Naive thymus-derived CD4-positive, alpha-beta T cell (primary cell): ENCODE measurements around the gene RAP2A. TPM values are rescaled to one million over a fixed set of nuclear protein-coding genes. Genes with fewer than 3 reads are reported as not detected.

Experiments used
- ATAC-seq: fragments of 150-1000 bp; cut with Tn5 transposase; 2 replicates; pipeline ENCODE4 v1.10.0; 2021; ENCODE audit warnings: mild to moderate bottlenecking, moderate library complexity
- CTCF ChIA-PET: fragments of 350-600 bp; sonication (Branson Sonifier 250); formaldehyde crosslinking; loops from one replicate; lab custom pipeline; 2021; ENCODE audit warnings: antibody characterized with exemption; lab: Charles Lee
- POLR2A ChIA-PET: fragments of 350-600 bp; sonication (Branson Sonifier 250); formaldehyde crosslinking; loops from one replicate; lab custom pipeline; 2021; ENCODE audit warnings: antibody characterized with exemption, inconsistent platforms; lab: Charles Lee
- DNase-seq, 9 donors: peaks; one replicate each; pipeline versions ENCODE4 v3.0.0 to v3.0.0-alpha.2; 2020 to 2022; ENCODE audit warnings: mixed read lengths in 1 of 9
- H3K27ac ChIP-seq: one replicate; pipeline ENCODE4 v1.7.0; 2013; ENCODE audit warnings: mild to moderate bottlenecking, low read depth, low read length, moderate library complexity
- H3K27me3 ChIP-seq, 2 donors: one replicate each; pipeline ENCODE4 v1.7.0; 2013; ENCODE audit warnings: low read length in 2 of 2, mild to moderate bottlenecking in 2 of 2, moderate library complexity in 2 of 2; ENCODE audit not compliant: control insufficient read depth in 2 of 2, insufficient read depth in 2 of 2
- H3K36me3 ChIP-seq, 3 experiments: 1 replicate in 2 of 3; 2 replicates in 1 of 3; pipeline ENCODE4 v1.7.0; 2013; ENCODE audit warnings: low read length in 3 of 3, mild to moderate bottlenecking in 3 of 3, moderate library complexity in 1 of 3; ENCODE audit not compliant: insufficient read depth in 3 of 3, control insufficient read depth in 2 of 3
- H3K4me1 ChIP-seq, 2 donors: one replicate each; pipeline ENCODE4 v1.7.0; 2013; ENCODE audit warnings: low read length in 2 of 2, mild to moderate bottlenecking in 2 of 2, moderate library complexity in 1 of 2; ENCODE audit not compliant: control insufficient read depth in 2 of 2, insufficient read depth in 2 of 2
- H3K4me3 ChIP-seq: 2 replicates; pipeline ENCODE4 v1.7.0; 2013; ENCODE audit warnings: mild to moderate bottlenecking, low read length
- H3K9me3 ChIP-seq, 3 experiments: 1 replicate in 2 of 3; 2 replicates in 1 of 3; pipeline ENCODE4 v1.7.0; 2013; ENCODE audit warnings: low read length in 3 of 3; ENCODE audit not compliant: control insufficient read depth in 2 of 3
- H3K27ac Mint-ChIP-seq, 9 donors: one replicate each; pipeline ENCODE4 v1.8.0; 2020 to 2022; ENCODE audit warnings: mixed read lengths in 9 of 9, mild to moderate bottlenecking in 8 of 9, moderate library complexity in 5 of 9, inconsistent platforms in 2 of 9
- H3K27me3 Mint-ChIP-seq, 5 donors: one replicate each; pipeline ENCODE4 v1.8.0; 2021 to 2022; ENCODE audit warnings: mixed read lengths in 5 of 5, mild to moderate bottlenecking in 1 of 5
- H3K36me3 Mint-ChIP-seq, 5 donors: one replicate each; pipeline ENCODE4 v1.8.0; 2020 to 2022; ENCODE audit warnings: mixed read lengths in 5 of 5, mild to moderate bottlenecking in 3 of 5, inconsistent platforms in 1 of 5
- H3K4me1 Mint-ChIP-seq, 7 donors: one replicate each; pipeline ENCODE4 v1.8.0; 2020 to 2022; ENCODE audit warnings: mixed read lengths in 7 of 7, mild to moderate bottlenecking in 3 of 7, inconsistent platforms in 1 of 7
- H3K4me3 Mint-ChIP-seq, 10 donors: one replicate each; pipeline ENCODE4 v1.8.0; 2020 to 2022; ENCODE audit warnings: mild to moderate bottlenecking in 10 of 10, mixed read lengths in 10 of 10, moderate library complexity in 6 of 10, inconsistent platforms in 2 of 10
- H3K9me3 Mint-ChIP-seq, 11 donors: one replicate each; pipeline ENCODE4 v1.8.0; 2020 to 2022; ENCODE audit warnings: mixed read lengths in 11 of 11, mild to moderate bottlenecking in 4 of 11, inconsistent platforms in 1 of 11, moderate library complexity in 1 of 11
- intact Hi-C, 2 donors: fragments of 100-400 bp; cut with micrococcal nuclease; formaldehyde crosslinking; loops; one replicate each; pipeline ENCODE4 v1.15.1; 2023
- polyA plus RNA-seq, 2 donors: library from polyadenylated mRNA; unstranded; fragments of 300-500 nt; fragmentation: Illumina TruSeq; gene quantifications; one replicate each; pipeline ENCODE4 v1.2.3, GENCODE V29; 2021
- total RNA-seq, 6 experiments: library from RNA in 5 of 6; stranded (reverse) in 5 of 6; gene quantifications; 1 replicate in 5 of 6; 2 replicates in 1 of 6; pipeline ENCODE4 v1.2.3 and lab custom pipeline; 2021 to 2026

The RAP2A gene
- total and polyA plus RNA-seq, 7 experiments from 2014 or later: 1.2 to 33.2 (median 17.1) TPM

DNA sequence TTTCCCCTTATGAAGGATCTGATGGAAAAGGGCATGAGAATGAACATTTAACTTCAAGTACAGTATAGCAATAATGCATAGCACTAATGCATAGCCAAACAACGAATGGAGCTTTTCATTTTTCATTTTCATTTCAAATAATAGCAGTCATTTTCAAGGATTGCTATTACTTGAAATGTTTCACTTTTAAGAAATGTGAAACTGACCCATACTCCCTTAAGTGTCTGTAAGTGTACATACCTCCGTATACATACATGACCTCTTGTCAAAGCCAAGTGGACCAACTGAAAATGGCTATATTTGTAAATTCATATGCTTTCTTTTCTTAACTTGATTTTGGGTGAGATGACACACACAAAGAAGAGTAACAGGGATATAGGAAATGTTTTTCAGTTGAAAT is 3.8 kb downstream of the RAP2A start:
- Histone ChIP-seq H3K27me3 (no peaks in the 10 kb centered on the region), H3K4me1 (peaks cover 0 to 8% of the 10 kb centered on the region in 2 donors), H3K9me3 (no peaks in the 10 kb centered on the region), H3K4me3 (no peak overlapping the region), H3K36me3 (peaks cover 0 to 3% (median 0%) of the 10 kb centered on the region in 3 experiments), H3K27ac (no peak overlapping the region)
- DNase-seq: no peak
- ATAC-seq: no peak
- Mint-ChIP-seq H3K9me3 (peaks cover 0 to 4% (median 0%) of the 10 kb centered on the region in 11 donors), H3K4me3 (no peak overlapping the region), H3K27me3 (no peaks in the 10 kb centered on the region), H3K4me1 (peaks cover 10 to 26% (median 21%) of the 10 kb centered on the region in 7 donors), H3K36me3 (peaks cover 0 to 5% (median 0%) of the 10 kb centered on the region in 5 donors), H3K27ac (no peak overlapping the region)
- ChIA-PET POLR2A (no interaction called here), CTCF (no interaction called here)
- intact Hi-C loops: loop anchor here in 1 of 2 donors (10.0 kb wide), 2 partner anchors 1477 to 1647 kb away; no protein-coding TSS in a partner anchor

DNA sequence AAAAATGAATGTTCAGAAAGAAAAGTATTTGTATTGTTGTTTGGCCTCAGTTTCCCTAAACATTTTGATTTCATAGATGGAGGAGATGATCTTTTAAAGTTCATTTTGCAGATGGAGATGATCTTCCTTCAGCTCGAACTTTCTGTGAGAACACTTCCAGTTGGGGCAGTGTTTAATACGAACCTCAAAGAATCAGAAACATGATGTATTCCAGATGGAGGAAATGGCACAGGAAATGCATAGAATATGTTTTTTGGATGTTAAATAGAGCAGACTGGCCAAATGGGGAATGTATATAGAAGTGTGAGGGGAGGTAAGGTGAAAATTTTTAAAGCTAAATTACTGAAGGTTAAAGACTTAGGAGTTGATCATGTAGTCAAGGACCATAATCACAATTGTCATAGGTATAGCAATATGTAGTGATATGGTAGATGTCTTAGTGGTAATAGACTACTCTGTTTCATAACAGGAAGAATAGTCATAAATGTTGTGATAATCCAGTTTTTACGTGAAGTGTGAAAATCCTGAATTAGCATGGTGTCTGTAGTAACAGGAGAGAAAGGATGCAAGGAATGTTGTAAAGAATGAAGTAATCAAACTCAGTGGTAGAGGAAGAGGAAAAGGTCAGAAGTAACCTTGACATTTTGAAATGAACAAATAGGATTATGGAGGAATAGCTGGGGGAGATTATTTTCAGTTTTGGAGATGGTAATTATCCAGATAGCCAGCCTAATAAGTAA is 5.1 kb downstream of the RAP2A start:
- Histone ChIP-seq H3K4me3 (no peak overlapping the region), H3K9me3 (no peaks in the 10 kb centered on the region), H3K4me1 (peaks cover 0 to 8% of the 10 kb centered on the region in 2 donors), H3K27ac (no peak overlapping the region), H3K27me3 (no peaks in the 10 kb centered on the region), H3K36me3 (no peaks in the 10 kb centered on the region)
- H3K36me3 Mint-ChIP-seq: peaks cover 0 to 7% (median 0%) of the 10 kb centered on the region in 5 donors
- ATAC-seq (no peak), DNase-seq (no peak)
- H3K4me3 Mint-ChIP-seq: no peak overlapping the region
- H3K4me1 Mint-ChIP-seq: peaks cover 10 to 24% (median 20%) of the 10 kb centered on the region in 7 donors
- no peaks in the 10 kb centered on the region for H3K27me3 Mint-ChIP-seq
- no peaks in the 10 kb centered on the region for H3K9me3 Mint-ChIP-seq
- POLR2A ChIA-PET: no interaction called here
- no peak overlapping the region for H3K27ac Mint-ChIP-seq
- intact Hi-C loops: loop anchor here in 1 of 2 donors (10.0 kb wide), 2 partner anchors 1476 to 1646 kb away; no protein-coding TSS in a partner anchor
- CTCF ChIA-PET: no interaction called here

DNA sequence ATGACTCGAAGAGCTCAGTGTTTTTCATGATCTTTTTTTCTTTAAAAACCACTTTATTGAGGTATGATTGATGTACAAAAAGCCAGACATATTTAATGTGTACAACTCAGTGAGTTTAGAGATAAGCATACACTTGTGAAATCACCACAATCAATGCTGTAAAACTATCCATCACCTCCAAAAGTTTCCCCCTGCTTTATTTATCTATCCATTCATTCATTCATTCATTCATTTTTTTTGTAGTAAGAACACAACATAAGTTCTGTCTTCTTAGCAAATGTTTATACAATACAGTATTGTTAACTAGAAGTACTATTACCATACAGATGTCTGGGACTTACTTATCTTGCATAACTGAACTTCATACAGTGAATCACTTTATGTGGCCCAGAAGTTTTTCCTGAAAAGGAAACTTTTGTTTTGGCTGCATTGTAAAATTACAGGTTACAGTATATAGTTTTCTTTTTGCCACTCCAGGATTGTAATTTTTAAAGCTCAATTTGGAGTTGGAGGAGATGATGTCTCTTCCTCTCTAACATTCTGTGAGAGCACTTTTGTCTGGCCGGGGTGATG is 6.7 kb downstream of the RAP2A start:
- ChIA-PET CTCF (interaction anchor here (0.5 to 0.6 kb wide), 2 partner anchors 8 to 54 kb away, joined by 3 read pairs; no protein-coding TSS in a partner anchor), POLR2A (no interaction called here)
- Mint-ChIP-seq H3K4me1 (peaks cover 7 to 14% (median 12%) of the 10 kb centered on the region in 7 donors), H3K27ac (no peak overlapping the region), H3K9me3 (no peaks in the 10 kb centered on the region), H3K36me3 (peaks cover 0 to 11% (median 7%) of the 10 kb centered on the region in 5 donors), H3K4me3 (no peak overlapping the region), H3K27me3 (no peaks in the 10 kb centered on the region)
- DNase-seq: no peak
- intact Hi-C loops: no loop called here
- Histone ChIP-seq H3K4me3 (no peak overlapping the region), H3K4me1 (peaks cover 0 to 8% of the 10 kb centered on the region in 2 donors), H3K27me3 (no peaks in the 10 kb centered on the region), H3K36me3 (no peaks in the 10 kb centered on the region), H3K9me3 (no peaks in the 10 kb centered on the region), H3K27ac (no peak overlapping the region)
- no peak for ATAC-seq

GRCh38 chr13:97441368-97441767 is 7.4 kb downstream of the RAP2A start:
- Mint-ChIP-seq H3K27me3 (no peaks in the 10 kb centered on the region), H3K4me1 (peaks cover 4 to 11% (median 6%) of the 10 kb centered on the region in 7 donors), H3K9me3 (no peaks in the 10 kb centered on the region), H3K27ac (no peak overlapping the region), H3K4me3 (no peak overlapping the region), H3K36me3 (peaks cover 0 to 14% (median 9%) of the 10 kb centered on the region in 5 donors)
- Histone ChIP-seq H3K36me3 (no peaks in the 10 kb centered on the region), H3K27ac (no peak overlapping the region), H3K27me3 (no peaks in the 10 kb centered on the region), H3K4me3 (no peak overlapping the region), H3K9me3 (no peaks in the 10 kb centered on the region), H3K4me1 (peaks cover 0 to 5% of the 10 kb centered on the region in 2 donors)
- intact Hi-C loops: no loop called here
- ChIA-PET CTCF (no interaction called here), POLR2A (no interaction called here)
- no peak for DNase-seq
- no peak for ATAC-seq

DNA sequence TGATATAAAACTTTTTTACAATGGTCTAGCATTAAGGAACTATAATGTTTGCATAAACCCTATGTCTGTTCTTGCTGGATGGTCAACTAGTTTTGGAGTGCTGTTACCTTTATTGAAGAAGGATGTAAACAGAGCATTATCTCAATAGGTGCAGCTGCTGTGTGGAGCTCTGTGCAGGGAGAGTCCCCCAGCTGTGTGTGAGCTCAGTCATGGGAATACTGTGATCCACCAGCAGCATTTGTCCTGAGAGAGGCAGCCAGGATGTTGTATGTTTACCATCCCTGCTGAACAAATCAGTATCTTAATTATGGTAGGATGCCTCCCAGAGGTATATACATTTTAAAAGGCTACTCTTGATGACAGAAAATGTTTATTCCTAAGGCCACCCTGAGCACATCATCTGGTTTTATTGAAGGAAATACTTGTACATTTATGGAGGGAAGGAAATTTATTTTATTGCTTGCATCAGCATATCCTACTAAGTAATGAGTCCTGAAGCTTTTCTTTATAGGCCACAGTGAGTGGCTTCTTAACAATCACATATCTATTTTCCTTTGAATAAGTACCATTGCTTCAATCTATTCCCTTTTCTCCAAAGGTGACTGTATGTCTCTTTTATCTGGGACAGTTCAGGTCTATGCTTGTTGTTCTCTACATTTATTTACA is 11.7 kb downstream of the RAP2A start:
- no peak overlapping the region for H3K4me3 Mint-ChIP-seq
- ChIA-PET CTCF (no interaction called here), POLR2A (interaction anchor here (1.3 kb wide), 1 partner anchor 12 kb away, joined by 3 read pairs; no protein-coding TSS in a partner anchor)
- H3K27me3 Mint-ChIP-seq: no peaks in the 10 kb centered on the region
- H3K36me3 Mint-ChIP-seq: peaks cover 0 to 30% (median 23%) of the 10 kb centered on the region in 5 donors
- H3K4me1 Mint-ChIP-seq: peaks cover 0 to 8% (median 6%) of the 10 kb centered on the region in 7 donors
- no peaks in the 10 kb centered on the region for H3K9me3 ChIP-seq
- no peaks in the 10 kb centered on the region for H3K27me3 ChIP-seq
- H3K4me1 ChIP-seq: no peaks in the 10 kb centered on the region
- intact Hi-C loops: no loop called here
- no peak overlapping the region for H3K27ac Mint-ChIP-seq
- H3K4me3 ChIP-seq: no peak overlapping the region
- ATAC-seq: no peak
- no peak for DNase-seq
- no peaks in the 10 kb centered on the region for H3K36me3 ChIP-seq
- H3K9me3 Mint-ChIP-seq: no peaks in the 10 kb centered on the region
- H3K27ac ChIP-seq: no peak overlapping the region

GRCh38 chr13:97446448-97446847 is 12.5 kb downstream of the RAP2A start:
- Histone ChIP-seq H3K36me3 (no peaks in the 10 kb centered on the region), H3K27ac (no peak overlapping the region), H3K4me3 (no peak overlapping the region), H3K9me3 (no peaks in the 10 kb centered on the region), H3K4me1 (no peaks in the 10 kb centered on the region), H3K27me3 (no peaks in the 10 kb centered on the region)
- ATAC-seq (no peak), DNase-seq (no peak)
- Mint-ChIP-seq H3K27me3 (no peaks in the 10 kb centered on the region), H3K27ac (no peak overlapping the region), H3K9me3 (peaks cover 0 to under 1% (median 0%) of the 10 kb centered on the region in 11 donors), H3K4me1 (peaks cover 0 to 8% (median 6%) of the 10 kb centered on the region in 7 donors), H3K36me3 (peaks cover 0 to 30% (median 25%) of the 10 kb centered on the region in 5 donors), H3K4me3 (no peak overlapping the region)
- ChIA-PET CTCF (no interaction called here), POLR2A (no interaction called here)
- intact Hi-C loops: no loop called here
